SJCRH30 (cell line): ENCODE data around the gene ARHGEF12. TPM values are rescaled to one million over a fixed set of nuclear protein-coding genes. Genes with fewer than 3 reads are reported as not detected.

Experiments used
- DNase-seq, 2 experiments: peaks; one replicate each; pipeline ENCODE4 v3.0.0-alpha.2; 2015 to 2020
- H3K27ac ChIP-seq: fragments of 250-450 bp; sonication (Bioruptor Pico); 2 replicates; pipeline ENCODE4 v1.5.1; 2020; ENCODE audit warnings: mild to moderate bottlenecking, moderate library complexity
- H3K27me3 ChIP-seq: fragments of 250-450 bp; sonication (Bioruptor Pico); 2 replicates; pipeline ENCODE4 v1.5.1; 2020; ENCODE audit warnings: mild to moderate bottlenecking, moderate library complexity
- H3K36me3 ChIP-seq: fragments of 250-450 bp; sonication (Bioruptor Pico); 2 replicates; pipeline ENCODE4 v1.5.1; 2020; ENCODE audit warnings: mild to moderate bottlenecking, moderate library complexity
- H3K4me1 ChIP-seq: fragments of 250-450 bp; sonication (Bioruptor Pico); 2 replicates; pipeline ENCODE4 v1.5.1; 2020; ENCODE audit warnings: mild to moderate bottlenecking, moderate library complexity
- H3K4me3 ChIP-seq: fragments of 250-450 bp; sonication (Bioruptor Pico); 2 replicates; pipeline ENCODE4 v1.5.1; 2020; ENCODE audit warnings: mild to moderate bottlenecking, moderate library complexity
- H3K9me3 ChIP-seq: fragments of 250-450 bp; sonication (Bioruptor Pico); replicated peaks from 2 replicates; pipeline ENCODE4 v1.5.1; 2020; ENCODE audit warnings: mild to moderate bottlenecking, moderate library complexity
- total RNA-seq: library from RNA; depleted of rRNA; stranded (reverse); fragments of >200 nt; shearing (Covaris generic); gene quantifications from 2 replicates; pipeline ENCODE4 v1.2.3, GENCODE V29; 2014

The ARHGEF12 gene
- total RNA-seq, 1 experiment from 2014 or later: 36.2 TPM

- Histone ChIP-seq H3K27ac (no peak overlapping the region), H3K4me3 (no peak overlapping the region), H3K36me3 (no peaks in the 10 kb centered on the region), H3K4me1 (peaks cover 40% of the 10 kb centered on the region), H3K9me3 (no peaks in the 10 kb centered on the region), H3K27me3 (no peaks in the 10 kb centered on the region)
- peak; percentile 40 to 67 for DNase-seq
These were observed 8.2 kb downstream of the ARHGEF12 start for GRCh38 chr11:120344302-120345004.

- H3K4me1 ChIP-seq: peaks cover 32% of the 10 kb centered on the region
- H3K9me3 ChIP-seq: no peaks in the 10 kb centered on the region
- no peaks in the 10 kb centered on the region for H3K36me3 ChIP-seq
- no peak for DNase-seq
- no peak overlapping the region for H3K27ac ChIP-seq
- H3K4me3 ChIP-seq: no peak overlapping the region
- H3K27me3 ChIP-seq: no peaks in the 10 kb centered on the region
These were observed 10.0 kb downstream of the ARHGEF12 start for GRCh38 chr11:120346233-120346632.

DNA sequence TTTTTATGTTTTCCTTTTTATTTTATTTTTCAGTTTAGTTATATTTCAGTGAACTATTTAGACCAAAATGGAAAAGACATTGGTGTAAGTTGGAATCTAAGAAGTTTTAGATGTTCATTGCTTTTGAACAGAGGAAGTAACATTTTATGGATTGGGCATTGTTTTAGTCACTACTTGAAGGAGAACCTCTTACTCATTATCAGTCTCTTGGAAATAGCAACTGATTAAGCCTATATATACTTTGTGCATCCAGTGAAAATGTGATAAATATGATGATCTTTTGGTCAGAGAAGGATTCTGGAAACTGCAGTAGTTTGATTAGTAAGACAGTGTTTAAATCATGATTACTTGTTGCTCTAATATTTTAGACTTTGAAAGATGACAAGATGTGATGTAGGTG is 14.4 kb downstream of the ARHGEF12 start:
- Histone ChIP-seq H3K27me3 (no peaks in the 10 kb centered on the region), H3K27ac (no peak overlapping the region), H3K9me3 (no peaks in the 10 kb centered on the region), H3K36me3 (no peaks in the 10 kb centered on the region), H3K4me3 (no peak overlapping the region), H3K4me1 (peaks cover 15% of the 10 kb centered on the region)
- no peak for DNase-seq

DNA sequence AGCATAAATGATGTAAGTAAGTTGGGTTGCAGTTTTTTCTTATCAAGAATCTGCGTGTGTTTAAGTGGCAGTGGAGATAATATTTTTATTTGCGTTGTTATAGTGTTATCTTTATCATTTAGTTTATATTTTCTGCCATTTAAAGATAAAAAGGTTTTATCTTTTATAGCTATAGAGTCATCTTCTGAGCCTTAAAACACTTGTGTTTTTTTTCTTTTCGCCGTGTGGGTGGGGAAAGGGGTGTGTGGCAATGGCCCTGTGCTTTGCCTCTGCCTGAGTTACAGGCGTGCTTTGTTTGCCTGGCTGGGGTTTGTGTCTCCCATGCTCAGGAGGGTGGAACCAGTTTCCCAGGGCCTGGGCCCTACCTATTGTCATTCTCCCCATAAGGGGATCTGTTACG is 16.2 kb downstream of the ARHGEF12 start:
- Histone ChIP-seq H3K36me3 (no peaks in the 10 kb centered on the region), H3K4me3 (no peak overlapping the region), H3K27me3 (no peaks in the 10 kb centered on the region), H3K4me1 (peaks cover 6% of the 10 kb centered on the region), H3K9me3 (no peaks in the 10 kb centered on the region), H3K27ac (no peak overlapping the region)
- no peak for DNase-seq

DNA sequence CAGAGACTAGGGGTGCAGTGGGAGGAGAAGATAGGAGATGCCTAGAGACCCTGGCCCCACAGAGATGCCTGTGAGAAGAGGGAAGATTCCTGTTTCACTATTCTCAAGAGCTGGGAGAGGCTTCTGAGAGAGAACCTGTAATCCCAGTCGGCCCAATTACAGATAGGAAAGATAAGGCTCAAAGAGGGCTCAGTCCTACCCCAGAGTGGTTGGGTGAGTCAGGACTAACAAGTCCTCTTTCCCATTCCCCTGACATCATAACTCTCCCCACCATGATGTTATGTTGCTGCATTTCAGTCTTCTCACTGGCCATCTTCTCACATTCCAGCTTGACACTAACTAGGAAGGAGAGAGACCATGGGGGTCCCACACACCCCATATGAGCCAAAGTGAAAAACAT is 17.9 kb downstream of the ARHGEF12 start:
- Histone ChIP-seq H3K4me3 (no peak overlapping the region), H3K27ac (no peak overlapping the region), H3K36me3 (no peaks in the 10 kb centered on the region), H3K4me1 (no peaks in the 10 kb centered on the region), H3K9me3 (no peaks in the 10 kb centered on the region), H3K27me3 (no peaks in the 10 kb centered on the region)
- DNase-seq: no peak

- Histone ChIP-seq H3K4me3 (no peak overlapping the region), H3K9me3 (no peaks in the 10 kb centered on the region), H3K27ac (no peak overlapping the region), H3K27me3 (no peaks in the 10 kb centered on the region), H3K4me1 (no peaks in the 10 kb centered on the region), H3K36me3 (no peaks in the 10 kb centered on the region)
- DNase-seq: no peak
These were observed 18.6 kb downstream of the ARHGEF12 start for GRCh38 chr11:120354779-120355178.

- no peaks in the 10 kb centered on the region for H3K36me3 ChIP-seq
These were observed 21.4 kb downstream of the ARHGEF12 start for GRCh38 chr11:120357620-120358019.

GRCh38 chr11:120358729-120359128 is 22.5 kb downstream of the ARHGEF12 start:
- DNase-seq: no peak

More at GRCh38 chr11:120357620-120358019, 21.4 kb downstream of the ARHGEF12 start:
- Histone ChIP-seq H3K4me1 (no peaks in the 10 kb centered on the region), H3K9me3 (no peaks in the 10 kb centered on the region), H3K27ac (no peak overlapping the region), H3K4me3 (no peak overlapping the region), H3K27me3 (no peaks in the 10 kb centered on the region)
- no peak for DNase-seq

GRCh38 chr11:120363436-120363835 is 27.2 kb downstream of the ARHGEF12 start:
- H3K27ac ChIP-seq: no peak overlapping the region

More at GRCh38 chr11:120358729-120359128, 22.5 kb downstream of the ARHGEF12 start:
- Histone ChIP-seq H3K4me1 (no peaks in the 10 kb centered on the region), H3K9me3 (no peaks in the 10 kb centered on the region), H3K36me3 (no peaks in the 10 kb centered on the region), H3K27ac (no peak overlapping the region), H3K27me3 (no peaks in the 10 kb centered on the region), H3K4me3 (no peak overlapping the region)

DNA sequence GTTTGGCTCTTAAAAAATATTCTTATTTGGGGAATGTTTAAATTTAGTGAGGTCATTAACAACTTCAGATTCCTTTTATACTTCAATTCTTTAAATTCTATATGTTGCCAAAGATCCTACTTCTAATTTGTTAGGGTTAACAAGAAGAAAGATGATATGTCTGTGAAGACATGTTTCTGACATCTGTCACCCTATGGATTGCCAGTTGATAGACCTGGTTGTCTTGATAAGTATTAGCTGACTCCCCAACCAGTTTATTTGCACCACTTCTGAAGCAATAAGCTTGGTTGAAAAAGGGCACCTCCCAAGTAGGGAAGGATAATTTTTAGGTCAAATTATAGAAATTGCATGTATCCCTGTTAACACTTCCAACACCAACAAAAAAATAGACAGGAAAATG is 29.3 kb downstream of the ARHGEF12 start:
- H3K4me1 ChIP-seq: no peaks in the 10 kb centered on the region
- H3K9me3 ChIP-seq: no peaks in the 10 kb centered on the region
- DNase-seq: no peak
- no peaks in the 10 kb centered on the region for H3K27me3 ChIP-seq
- no peak overlapping the region for H3K4me3 ChIP-seq
- H3K27ac ChIP-seq: no peak overlapping the region
- no peaks in the 10 kb centered on the region for H3K36me3 ChIP-seq

More at GRCh38 chr11:120363436-120363835, 27.2 kb downstream of the ARHGEF12 start:
- no peak for DNase-seq
- Histone ChIP-seq H3K27me3 (no peaks in the 10 kb centered on the region), H3K9me3 (no peaks in the 10 kb centered on the region), H3K4me1 (no peaks in the 10 kb centered on the region), H3K36me3 (no peaks in the 10 kb centered on the region), H3K4me3 (no peak overlapping the region)

DNA sequence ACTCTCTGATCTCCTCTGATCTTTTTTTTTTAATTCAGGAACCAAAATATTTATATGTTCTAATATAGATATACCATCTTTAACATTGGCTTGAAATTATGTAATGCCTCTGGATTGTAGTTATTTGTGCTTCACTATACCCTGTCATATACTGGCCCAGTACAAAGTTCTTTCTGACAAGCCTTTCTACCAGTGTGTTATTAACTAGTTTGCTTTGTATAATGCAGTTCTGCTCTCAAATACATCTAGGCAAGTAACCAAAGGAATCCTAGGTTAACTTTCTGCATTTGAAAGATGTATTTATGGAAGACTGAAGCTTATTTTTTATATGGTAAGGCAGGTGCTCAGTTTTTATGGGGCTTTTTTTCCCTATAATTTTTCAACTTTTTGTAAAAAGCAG is 36.1 kb downstream of the ARHGEF12 start:
- Histone ChIP-seq H3K9me3 (no peaks in the 10 kb centered on the region), H3K4me3 (no peak overlapping the region), H3K36me3 (no peaks in the 10 kb centered on the region), H3K27me3 (no peaks in the 10 kb centered on the region), H3K27ac (no peak overlapping the region), H3K4me1 (no peaks in the 10 kb centered on the region)
- no peak for DNase-seq

- Histone ChIP-seq H3K4me3 (no peak overlapping the region), H3K27ac (no peak overlapping the region; the same call in 1 of the 2 replicates), H3K27me3 (no peaks in the 10 kb centered on the region), H3K9me3 (no peaks in the 10 kb centered on the region), H3K36me3 (no peaks in the 10 kb centered on the region), H3K4me1 (no peaks in the 10 kb centered on the region)
- DNase-seq: peak in 1 of 2 experiments; percentile 40
These were observed 38.9 kb downstream of the ARHGEF12 start for GRCh38 chr11:120375076-120375475.

DNA sequence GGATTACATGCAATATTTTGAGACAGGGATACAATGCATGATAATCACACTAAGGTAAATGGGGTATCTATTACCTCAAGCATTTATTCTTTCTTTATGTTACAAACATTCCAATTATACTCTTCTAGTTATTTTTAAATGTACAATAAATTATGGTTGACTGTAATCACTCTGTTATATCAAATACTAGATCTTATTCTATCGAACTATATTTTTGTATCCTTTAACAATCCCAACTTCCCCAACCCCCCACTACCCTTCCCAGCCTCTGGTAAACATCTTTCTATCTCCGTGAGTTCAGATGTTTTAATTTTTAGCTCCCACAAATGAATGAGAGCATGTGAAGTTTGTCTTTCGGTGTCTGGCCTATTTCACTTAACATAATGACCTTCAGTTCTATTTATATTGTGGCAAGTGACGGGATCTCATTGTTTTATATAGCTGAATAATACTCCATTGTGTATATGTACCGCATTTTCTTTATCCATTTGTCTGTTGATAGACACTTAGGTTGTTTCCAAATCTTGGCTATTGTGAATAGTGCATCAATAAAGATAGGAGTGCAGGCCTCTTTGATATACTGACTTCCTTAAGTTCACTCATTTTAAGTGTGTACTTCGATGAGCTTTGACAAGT is 40.5 kb downstream of the ARHGEF12 start:
- Histone ChIP-seq H3K27ac (no peak overlapping the region), H3K9me3 (no peaks in the 10 kb centered on the region), H3K27me3 (no peaks in the 10 kb centered on the region), H3K4me3 (no peak overlapping the region), H3K4me1 (no peaks in the 10 kb centered on the region), H3K36me3 (no peaks in the 10 kb centered on the region)
- no peak for DNase-seq

- Histone ChIP-seq H3K9me3 (no peaks in the 10 kb centered on the region), H3K36me3 (no peaks in the 10 kb centered on the region), H3K4me3 (no peak overlapping the region), H3K27me3 (no peaks in the 10 kb centered on the region), H3K4me1 (no peaks in the 10 kb centered on the region), H3K27ac (no peak overlapping the region)
- no peak for DNase-seq
These were observed 42.3 kb downstream of the ARHGEF12 start for GRCh38 chr11:120378474-120378873.

DNA sequence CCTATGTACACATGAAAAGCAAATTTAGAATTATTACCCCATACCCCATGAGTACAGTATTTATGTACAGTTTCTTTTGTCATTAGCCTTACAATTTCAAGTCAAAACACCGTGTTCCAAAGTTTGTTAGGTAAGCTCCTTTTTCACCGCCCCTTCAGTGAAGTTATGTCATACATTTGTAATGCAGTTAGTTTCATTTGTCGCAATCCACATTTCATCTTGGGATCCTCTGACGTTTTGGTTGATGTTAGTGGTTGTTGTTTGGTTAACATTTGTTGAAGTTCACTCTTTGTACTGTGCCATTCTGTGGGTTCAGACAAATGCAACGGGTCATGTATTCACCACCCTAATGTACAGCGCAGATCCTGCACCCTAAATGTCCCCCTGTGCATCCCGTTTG is 45.2 kb downstream of the ARHGEF12 start:
- 0 out of 2 replicates have a peak, but pooled peaks cover 4% of the 10 kb centered on the region for H3K4me1 ChIP-seq
- H3K36me3 ChIP-seq: no peaks in the 10 kb centered on the region
- no peaks in the 10 kb centered on the region for H3K27me3 ChIP-seq
- H3K27ac ChIP-seq: no peak overlapping the region
- no peaks in the 10 kb centered on the region for H3K9me3 ChIP-seq
- DNase-seq: no peak
- H3K4me3 ChIP-seq: no peak overlapping the region
